K562 (cell line): Measurements from ENCODE around the gene HTRA3. TPM values are rescaled to one million over a fixed set of nuclear protein-coding genes. Genes with fewer than 3 reads are reported as not detected.

Experiments used
- ATAC-seq: fragments of 200-7000 bp; cut with Tn5 transposase; 3 replicates; pipeline ENCODE4 v1.9.1; 2020; ENCODE audit warnings: moderate library complexity
- BruUV-seq: library from RNA; stranded (reverse); fragments of 400-500 nt; replicated peaks from 2 replicates; lab custom pipeline; 2021; lab: Mats Ljungman, UMichigan
- CTCF ChIA-PET: fragments of 300-600 bp; formaldehyde crosslinking; extraction: SDS; loops from one replicate; lab custom pipeline; 2021; ENCODE audit warnings: low intra/inter-chr PET ratio; lab: Yijun Ruan, JAX
- POLR2A ChIA-PET: fragments of 300-600, 350-650 bp; sonication (Branson Sonifier 250); formaldehyde crosslinking; extraction: SDS; loops from one replicate; lab custom pipeline; 2021; ENCODE audit warnings: antibody characterized with exemption, inconsistent platforms; lab: Yijun Ruan, JAX
- DNase-seq, 4 experiments: peaks; one replicate each; pipeline versions ENCODE4 v3.0.0 to v3.0.0-alpha.2; 2011 to 2018; ENCODE audit warnings: low spot score in 3 of 4, mixed read lengths in 3 of 4; ENCODE audit errors: extremely low read depth in 1 of 4
- FAIRE-seq: peaks from 2 replicates; lab custom pipeline; 2011; peaks lifted over from hg19 to GRCh38; lab: Jason Lieb, UNC
- H2AFZ ChIP-seq: 2 replicates; pipeline ENCODE4 v1.6.0; 2011; ENCODE audit warnings: low read depth, low read length, control low read depth, inconsistent platforms
- H3K27ac ChIP-seq: fragments of 200-600 bp; 3 replicates; pipeline ENCODE4 v1.8.0; 2011; ENCODE audit warnings: low read depth, mild to moderate bottlenecking, control low read depth, inconsistent platforms, low read length, moderate library complexity, mixed read lengths; ENCODE audit errors: extremely low read depth
- H3K27me3 ChIP-seq, 2 experiments: fragments of 300-600 bp in 1 of 2; 2 replicates in 1 of 2; 3 replicates in 1 of 2; pipeline versions ENCODE4 v1.6.0 to v1.8.0; 2011; ENCODE audit warnings: inconsistent platforms in 2 of 2, low read length in 2 of 2, mild to moderate bottlenecking in 1 of 2, mixed read lengths in 1 of 2, moderate library complexity in 1 of 2; ENCODE audit not compliant: control insufficient read depth in 2 of 2, insufficient read depth in 2 of 2
- H3K36me3 ChIP-seq: fragments of 300-600 bp; 3 replicates; pipeline ENCODE4 v1.8.0; 2011; ENCODE audit warnings: mild to moderate bottlenecking, low read length, inconsistent platforms; ENCODE audit not compliant: control insufficient read depth, insufficient read depth
- H3K4me1 ChIP-seq, 2 experiments: fragments of 200-600 bp in 1 of 2; replicated peaks in 1 of 2; 2 replicates in 1 of 2; 3 replicates in 1 of 2; pipeline versions ENCODE4 v1.5.1 to v1.8.0; 2011; ENCODE audit warnings: inconsistent platforms in 2 of 2, low read length in 2 of 2, mild to moderate bottlenecking in 1 of 2, mixed read lengths in 1 of 2, moderate library complexity in 1 of 2; ENCODE audit not compliant: control insufficient read depth in 2 of 2, insufficient read depth in 2 of 2
- H3K4me2 ChIP-seq: 2 replicates; pipeline ENCODE4 v1.6.1; 2011; ENCODE audit warnings: low read length, control low read depth, inconsistent platforms, mixed read lengths; ENCODE audit not compliant: insufficient read depth
- H3K4me3 ChIP-seq: fragments of 200-600 bp; sonication (generic), shearing (Covaris generic); 2 replicates; pipeline ENCODE4 v1.5.1; 2016; ENCODE audit warnings: control low read depth, inconsistent platforms
- H3K79me2 ChIP-seq: fragments of 200-600 bp; 3 replicates; pipeline ENCODE4 v1.8.0; 2011; ENCODE audit warnings: low read length, inconsistent platforms; ENCODE audit not compliant: control insufficient read depth, insufficient read depth
- H3K9ac ChIP-seq, 2 experiments: 2 replicates each; pipeline versions ENCODE4 v1.6.0 to v1.6.1; 2011; ENCODE audit warnings: low read depth in 2 of 2, low read length in 2 of 2, control low read depth in 1 of 2, inconsistent platforms in 1 of 2, mild to moderate bottlenecking in 1 of 2, mixed read lengths in 1 of 2; ENCODE audit not compliant: insufficient read depth in 1 of 2
- H3K9me1 ChIP-seq: one replicate; pipeline ENCODE4 v1.6.0; 2011; ENCODE audit warnings: inconsistent platforms, mild to moderate bottlenecking, low read length, moderate library complexity; ENCODE audit not compliant: control insufficient read depth, insufficient read depth
- H3K9me3 ChIP-seq: replicated peaks from 2 replicates; pipeline ENCODE4 v1.5.1; 2011; ENCODE audit warnings: low read depth, low read length, inconsistent platforms; ENCODE audit not compliant: control insufficient read depth, insufficient read depth
- H4K20me1 ChIP-seq: replicated peaks from 2 replicates; pipeline ENCODE4 v1.6.1; 2011; ENCODE audit warnings: low read length, inconsistent platforms, mixed read lengths; ENCODE audit not compliant: control insufficient read depth, insufficient read depth
- HNRNPL ChIP-seq: fragments of 200-400 bp; formaldehyde crosslinking; IDR thresholded peaks from 2 replicates; pipeline ENCODE4 v1.6.1; 2017; ENCODE audit warnings: low read depth, mild to moderate bottlenecking, low read length
- SMC3 ChIP-seq: conservative IDR thresholded peaks from 2 replicates; pipeline ENCODE4 v1.6.1; 2011; ENCODE audit warnings: low read depth, low read length, improper control_type of control experiment; ENCODE audit not compliant: insufficient read depth
- YY1 ChIP-seq, 3 experiments: IDR thresholded peaks; 2 replicates each; pipeline ENCODE4 v1.6.1; 2011; ENCODE audit warnings: low read length in 2 of 3, mild to moderate bottlenecking in 2 of 3, moderate library complexity in 2 of 3, borderline replicate concordance in 1 of 3, control low read depth in 1 of 3, low read depth in 1 of 3; ENCODE audit not compliant: insufficient read depth in 3 of 3, insufficient replicate concordance in 2 of 3, control insufficient read depth in 1 of 3, insufficient read length in 1 of 3; ENCODE audit errors: extremely low read depth in 1 of 3
- WGBS: fragments of 100-300 bp; shearing (Covaris generic); methylation state at CpG from one replicate; pipeline ENCODE4 v1.1.6; 2016; ENCODE audit warnings: low coverage, mixed read lengths; ENCODE audit not compliant: insufficient coverage; ENCODE audit errors: missing lambda C conversion rate; 5-methylcytosine and 5-hydroxymethylcytosine counted together
- in situ Hi-C: fragments of 300-500 bp; cut with MboI; formaldehyde crosslinking; loops from 4 replicates; pipeline ENCODE4 v1.15.0; 2018; ENCODE audit warnings: inconsistent platforms, mixed read lengths
- intact Hi-C: fragments of 100-400 bp; cut with micrococcal nuclease; formaldehyde crosslinking; loops from 2 replicates; pipeline ENCODE4 v1.14.2; 2022
- polyA plus RNA-seq, 8 experiments: library from polyadenylated mRNA; depleted of rRNA in 4 of 8; stranded (reverse) in 5 of 8; unstranded in 3 of 8; fragments of >200 nt; fragmentation: Nextera tagmentation in 2 of 8; fragmentation: Illumina TruSeq in 1 of 8; extraction: Ambion mirVana in 2 of 8; extraction: Trizol in 1 of 8; gene quantifications; 2 replicates each; pipeline versions ENCODE4 v1.2.1 to v1.2.3, GENCODE V29; 2011 to 2014; ENCODE audit warnings: inconsistent platforms in 1 of 8, missing spikeins in 1 of 8
- total RNA-seq, 7 experiments: library from RNA; depleted of rRNA in 6 of 7; stranded (reverse); fragments of >200 nt in 6 of 7; fragmentation: Illumina TruSeq in 2 of 7; extraction: Trizol in 2 of 7; gene quantifications; 2 replicates each; pipeline versions ENCODE4 v1.2.1 to v1.2.3, GENCODE V29; 2011 to 2021; ENCODE audit warnings: low replicate concordance in 1 of 7
- TF ChIP-seq, protein P1 (sequence below): sonication (generic); formaldehyde crosslinking; IDR thresholded peaks from 2 replicates; pipeline ENCODE4 v1.8.0; 2022; ENCODE audit warnings: missing genetic modification reagents, mild to moderate bottlenecking, moderate library complexity, borderline replicate concordance
- TF ChIP-seq, protein P2 (sequence below), 3 experiments: IDR thresholded peaks in 2 of 3; conservative IDR thresholded peaks in 1 of 3; 2 replicates each; pipeline ENCODE4 v1.5.1; 2011 to 2012; ENCODE audit warnings: low read length in 3 of 3, mild to moderate bottlenecking in 3 of 3, control low read depth in 2 of 3, improper control_type of control experiment in 1 of 3, inconsistent platforms in 1 of 3, low read depth in 1 of 3, mixed read lengths in 1 of 3, moderate library complexity in 1 of 3; ENCODE audit not compliant: insufficient read depth in 2 of 3

The HTRA3 gene
- total and polyA plus RNA-seq, 9 of the 15 experiments (the other 6 are each of a cell fraction or from before 2014, with no cell fraction given), result 0.04 TPM; not detected in 8

DNA sequence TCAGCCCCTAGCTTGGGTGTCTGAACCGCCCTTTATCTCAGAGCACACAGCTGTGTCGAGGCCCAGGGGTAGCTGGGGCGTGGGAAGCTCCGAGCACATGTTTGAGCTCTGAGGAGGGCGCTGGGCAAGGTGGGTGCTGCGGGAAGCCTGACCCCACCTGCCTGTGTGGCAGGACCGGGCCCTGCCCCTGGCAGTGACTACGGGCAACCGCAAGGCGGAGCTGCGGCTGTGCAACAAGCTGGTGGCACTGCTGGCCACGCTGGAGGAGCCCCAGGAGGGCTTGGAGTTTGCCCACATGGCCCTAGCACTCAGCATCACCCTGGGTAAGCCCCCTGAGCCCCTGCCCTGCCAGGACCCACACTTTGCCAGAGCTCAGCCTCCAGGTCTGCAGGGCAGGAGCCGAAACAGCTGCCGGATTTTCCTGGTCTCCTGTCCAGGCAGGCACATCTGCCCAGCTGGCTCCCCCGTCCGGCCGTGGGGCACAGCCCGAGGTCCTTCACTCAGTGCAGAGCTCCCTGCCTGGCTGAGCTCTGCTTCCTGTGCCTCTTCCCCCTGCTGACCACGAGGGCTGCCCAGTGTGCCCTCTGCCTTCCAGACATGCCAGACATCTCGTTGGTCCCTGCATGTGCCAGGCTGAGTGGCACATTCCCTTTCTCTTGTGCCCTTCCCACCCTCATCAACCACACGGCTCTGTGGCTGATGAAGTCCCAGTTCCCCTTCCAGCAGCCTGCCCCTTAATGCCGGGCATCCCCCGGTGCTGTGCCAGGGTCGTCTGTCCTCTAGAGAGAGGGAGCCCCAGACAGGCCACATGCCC, 33.2 kb upstream of the HTRA3 start:
- H3K36me3 ChIP-seq, result no peaks in the 10 kb centered on the region
- WGBS, result 9% methylated on average over 20 of the region's 24 CpGs

More for the DNA sequence above, 33.2 kb upstream of the HTRA3 start:
- TF ChIP-seq, protein P1, sequence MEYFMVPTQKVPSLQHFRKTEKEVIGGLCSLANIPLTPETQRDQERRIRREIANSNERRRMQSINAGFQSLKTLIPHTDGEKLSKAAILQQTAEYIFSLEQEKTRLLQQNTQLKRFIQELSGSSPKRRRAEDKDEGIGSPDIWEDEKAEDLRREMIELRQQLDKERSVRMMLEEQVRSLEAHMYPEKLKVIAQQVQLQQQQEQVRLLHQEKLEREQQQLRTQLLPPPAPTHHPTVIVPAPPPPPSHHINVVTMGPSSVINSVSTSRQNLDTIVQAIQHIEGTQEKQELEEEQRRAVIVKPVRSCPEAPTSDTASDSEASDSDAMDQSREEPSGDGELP (CRISPR knock-in tag), result 0 out of 2 replicates have a peak, but pooled peaks have one; percentile 18
- no peak for TF ChIP-seq YY1 (IDR thresholded peaks at IDR 0.05; ENCODE audit: borderline replicate concordance in 1 of 3, control insufficient read depth in 1 of 3, extremely low read depth in 1 of 3, insufficient read depth in 3 of 3, insufficient read length in 1 of 3, insufficient replicate concordance in 2 of 3, low read depth in 1 of 3, low read length in 2 of 3)
- 0 out of 2 replicates have a peak, but pooled peaks have one; percentile 36 for TF ChIP-seq HNRNPL
- TF ChIP-seq, protein P2, sequence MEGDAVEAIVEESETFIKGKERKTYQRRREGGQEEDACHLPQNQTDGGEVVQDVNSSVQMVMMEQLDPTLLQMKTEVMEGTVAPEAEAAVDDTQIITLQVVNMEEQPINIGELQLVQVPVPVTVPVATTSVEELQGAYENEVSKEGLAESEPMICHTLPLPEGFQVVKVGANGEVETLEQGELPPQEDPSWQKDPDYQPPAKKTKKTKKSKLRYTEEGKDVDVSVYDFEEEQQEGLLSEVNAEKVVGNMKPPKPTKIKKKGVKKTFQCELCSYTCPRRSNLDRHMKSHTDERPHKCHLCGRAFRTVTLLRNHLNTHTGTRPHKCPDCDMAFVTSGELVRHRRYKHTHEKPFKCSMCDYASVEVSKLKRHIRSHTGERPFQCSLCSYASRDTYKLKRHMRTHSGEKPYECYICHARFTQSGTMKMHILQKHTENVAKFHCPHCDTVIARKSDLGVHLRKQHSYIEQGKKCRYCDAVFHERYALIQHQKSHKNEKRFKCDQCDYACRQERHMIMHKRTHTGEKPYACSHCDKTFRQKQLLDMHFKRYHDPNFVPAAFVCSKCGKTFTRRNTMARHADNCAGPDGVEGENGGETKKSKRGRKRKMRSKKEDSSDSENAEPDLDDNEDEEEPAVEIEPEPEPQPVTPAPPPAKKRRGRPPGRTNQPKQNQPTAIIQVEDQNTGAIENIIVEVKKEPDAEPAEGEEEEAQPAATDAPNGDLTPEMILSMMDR (IDR thresholded peaks at IDR 0.05 in 2 of 3, conservative IDR thresholded peaks at IDR 0.05 in 1 of 3; ENCODE audit: insufficient read depth in 2 of 3, low read depth in 1 of 3, low read length in 3 of 3), result peak; percentile 58 to 63 (median 59)
- TF ChIP-seq SMC3, result 0 out of 2 replicates have a peak, but pooled peaks have one; percentile 19
- in situ Hi-C loops, result no loop called here
- H3K9me1 ChIP-seq, result no peaks in the 10 kb centered on the region
- H3K27me3 ChIP-seq, result peaks cover 0 to 10% of the 10 kb centered on the region in 2 experiments; a peak in 2 of 5 replicates
- DNase-seq (peak in 3 of 4 experiments; percentile 18 to 37 (median 33)), ATAC-seq (peak; percentile 68), FAIRE-seq (no peak)
- peaks cover 4% of the 10 kb centered on the region; the same call in 1 of the 2 replicates for H4K20me1 ChIP-seq
- no peaks in the 10 kb centered on the region for H3K79me2 ChIP-seq
- POLR2A ChIA-PET, result interaction anchor here (0.6 to 2.2 kb wide), 8 partner anchors 9 to 174 kb away, joined by 3 to 5 read pairs (median 4); no protein-coding TSS in a partner anchor
- CTCF ChIA-PET, result interaction anchor here (1.1 kb wide), 1 partner anchor 166 kb away, joined by 4 read pairs; no protein-coding TSS in a partner anchor
- no peak overlapping the region for H3K4me3 ChIP-seq
- H3K9me3 ChIP-seq, result no peaks in the 10 kb centered on the region
- H3K4me1 ChIP-seq, result peaks cover 0 to 17% of the 10 kb centered on the region in 2 experiments; a peak in 2 of 5 replicates
- H3K27ac ChIP-seq, result no peak overlapping the region
- BruUV-seq, result no TSS peak
- no peak overlapping the region for H3K9ac ChIP-seq
- intact Hi-C loops, result loop anchor here (5.0 kb wide), 1 partner anchor 59 kb away; no protein-coding TSS in a partner anchor
- no peak overlapping the region for H3K4me2 ChIP-seq
- H2AFZ ChIP-seq, result no peak overlapping the region
